Measurements from ENCODE around the gene NIPAL3.
A peak's percentile ranks its signal among the peaks of the same experiment; 100 is the strongest.

NIPAL3 gene

DNA sequence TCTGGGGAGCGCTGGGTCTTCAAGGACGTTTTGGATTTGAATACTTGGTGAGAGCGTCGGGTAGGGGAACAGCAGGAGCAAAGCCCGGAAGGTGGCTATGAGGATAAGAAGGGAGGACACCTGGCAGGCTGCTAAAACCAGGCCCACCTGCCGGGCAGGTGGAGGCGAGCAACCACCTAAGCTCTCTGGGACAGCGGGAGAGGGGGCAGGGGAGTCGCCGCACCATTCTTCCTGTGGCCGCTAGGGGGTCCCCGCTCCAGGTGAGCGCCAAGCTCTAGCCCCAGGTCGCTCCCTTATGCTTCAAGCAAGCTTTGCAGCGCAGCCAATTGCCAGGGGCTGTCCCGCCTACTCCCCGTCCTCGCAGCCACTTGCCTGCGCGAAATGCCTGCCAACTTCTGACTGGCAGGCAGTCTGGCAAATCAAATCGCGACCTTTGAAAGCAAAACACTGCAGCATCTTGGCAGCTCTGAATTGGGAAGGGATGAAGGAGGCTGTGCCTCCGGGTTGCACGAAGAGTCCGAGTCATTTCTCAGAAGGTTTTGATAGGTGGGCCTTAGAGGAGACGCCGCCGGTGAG lies at the start of gene NIPAL3:
TSS of gene NIPAL3 (plus strand) at position 469 of the 576 bp plus-strand sequence. CDS start 3,746 bp downstream, outside the sequence.
- peak; percentile 96 for DNase-seq (ENCODE audit: low read depth)

DNA sequence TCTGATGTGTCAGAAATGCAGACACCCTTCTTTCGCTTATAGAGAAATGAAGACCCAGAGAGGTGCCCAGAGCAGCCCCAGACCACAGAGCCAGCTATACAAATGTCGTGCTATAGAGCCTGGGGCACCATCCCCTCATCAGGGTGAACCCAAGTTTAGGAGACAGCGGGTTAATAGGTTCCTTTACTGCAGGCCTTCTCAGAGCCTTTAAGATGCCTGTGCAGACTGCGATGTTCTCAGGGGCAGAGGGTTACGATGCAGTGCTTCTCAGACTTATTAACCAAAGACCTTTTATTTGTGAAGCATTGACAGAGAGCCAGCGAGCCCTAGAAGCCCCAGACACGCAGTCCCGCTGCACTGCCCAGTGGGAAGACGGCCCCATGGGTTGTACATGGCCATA lies 48.9 kb upstream of the NIPAL3 start:
- no peak for DNase-seq (ENCODE audit: low read depth)

DNA sequence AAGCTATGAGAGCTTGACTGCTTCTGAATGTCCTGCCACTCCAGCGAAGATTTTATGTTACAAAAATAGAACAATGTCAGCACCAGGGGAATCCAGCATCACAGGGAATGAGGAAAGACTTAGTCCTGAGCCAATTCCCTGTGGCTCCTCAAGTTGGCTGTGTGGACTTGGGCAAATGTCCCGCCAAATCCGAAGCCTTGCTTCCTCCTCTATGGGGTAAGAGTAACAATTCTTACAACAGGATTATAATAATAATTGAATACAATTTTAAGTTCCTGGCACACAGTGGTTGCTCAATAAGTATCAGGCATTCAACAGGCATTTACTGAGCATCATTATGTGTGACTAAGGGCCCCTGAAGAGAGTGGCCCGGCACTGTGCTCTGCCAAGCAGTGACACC lies 46.4 kb upstream of the NIPAL3 start:
- no peak for DNase-seq (ENCODE audit: low read depth)

DNA sequence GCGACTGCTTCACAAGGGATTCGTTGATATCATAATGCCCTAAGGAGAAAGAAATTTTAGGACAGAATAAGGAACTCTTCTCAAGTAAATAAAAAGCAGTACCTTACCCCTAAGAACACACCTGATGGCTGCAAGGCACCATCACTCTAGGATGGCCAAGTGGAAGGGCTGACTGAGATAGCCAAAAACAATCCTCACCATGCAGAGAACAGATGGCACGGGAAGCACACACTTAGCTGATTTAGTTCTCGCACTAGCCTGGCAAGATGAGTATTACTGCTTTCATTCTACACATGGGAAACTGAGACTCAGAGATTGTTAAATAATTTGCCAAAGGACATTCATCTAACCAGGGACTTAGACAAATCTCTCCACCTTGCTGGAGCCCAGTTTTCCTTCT lies 45.8 kb upstream of the NIPAL3 start:
- no peak for DNase-seq (ENCODE audit: low read depth)

DNA sequence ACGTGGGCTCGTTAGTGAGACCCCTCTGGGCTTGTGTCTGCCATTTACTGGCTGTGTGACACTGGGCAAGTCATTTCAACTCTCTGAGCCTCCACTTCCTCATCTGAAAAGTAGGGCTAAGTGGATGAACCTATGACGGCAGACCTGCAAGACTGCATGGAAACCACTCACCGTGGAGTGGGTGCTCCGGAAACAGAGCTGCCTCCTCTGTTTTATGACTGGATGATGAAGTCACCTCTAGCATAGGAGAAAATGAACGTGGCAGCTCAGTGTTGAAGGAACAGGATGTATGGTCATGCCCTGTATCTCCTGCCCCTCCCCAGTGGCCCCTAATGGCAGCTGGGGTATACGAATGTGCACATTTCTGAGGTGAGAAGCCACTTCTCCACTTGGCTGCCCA lies 42.6 kb upstream of the NIPAL3 start:
- DNase-seq (ENCODE audit: low read depth): no peak

DNA sequence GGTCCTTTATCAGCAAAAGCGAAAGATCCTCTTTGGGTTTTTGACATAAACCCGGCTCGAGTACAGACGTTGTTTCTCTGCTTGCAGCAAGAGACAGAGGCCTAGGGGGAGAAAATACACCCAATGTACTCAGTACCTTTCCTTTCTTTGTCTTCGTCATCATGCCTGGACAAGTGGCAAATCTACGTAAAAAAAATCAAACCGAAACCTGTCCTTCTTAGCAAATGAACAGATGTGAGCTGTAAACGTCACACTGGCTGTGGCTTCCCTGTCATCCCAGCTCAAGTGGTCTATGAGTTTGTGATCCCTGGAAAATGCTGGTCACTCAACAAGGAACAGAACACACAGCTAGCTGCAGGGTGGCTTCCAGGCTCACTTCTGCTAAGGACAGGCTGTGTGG lies 41.9 kb upstream of the NIPAL3 start:
- no peak for DNase-seq (ENCODE audit: low read depth)

DNA sequence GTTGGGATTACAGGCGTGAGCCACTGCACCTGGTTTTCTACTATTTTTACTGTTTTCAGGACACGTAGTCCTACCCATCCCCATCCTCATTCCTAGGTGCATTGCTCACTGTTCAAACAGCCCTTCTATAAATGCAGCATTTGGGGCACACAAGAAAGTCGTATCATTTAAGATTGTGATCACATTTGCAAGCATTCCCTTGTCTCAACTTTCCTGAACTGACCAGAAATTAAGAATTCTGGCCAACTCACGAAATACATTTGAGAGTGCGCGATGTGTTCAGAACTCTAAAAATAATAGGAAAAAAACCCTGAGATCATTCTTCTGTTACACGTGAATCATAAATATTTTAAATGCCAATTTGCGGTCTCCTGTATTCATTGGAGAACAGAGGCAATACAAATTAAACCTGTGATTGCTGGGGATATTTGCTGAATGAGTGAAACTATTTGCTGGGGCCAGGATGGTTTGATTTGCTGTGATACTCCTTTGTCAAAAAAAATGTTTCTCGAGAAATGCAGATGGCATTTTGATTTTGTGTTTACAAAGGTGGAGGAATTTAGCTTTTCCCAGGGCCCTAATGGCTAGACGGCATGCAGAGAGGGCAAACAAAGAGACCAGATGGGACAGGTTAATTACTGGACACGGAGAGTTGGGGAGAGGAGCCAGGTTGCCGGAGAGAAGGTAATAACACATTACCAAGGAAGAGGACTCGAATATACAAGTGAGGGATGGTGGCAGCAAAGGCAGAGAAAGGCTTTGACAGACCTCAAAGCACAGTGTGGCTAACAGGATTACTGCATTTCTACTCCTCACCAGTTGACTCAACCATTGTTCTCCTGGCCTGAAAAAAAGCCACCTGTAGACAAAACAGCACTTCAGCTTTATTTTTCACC lies 40.5 kb upstream of the NIPAL3 start:
- DNase-seq (ENCODE audit: low read depth): no peak

DNA sequence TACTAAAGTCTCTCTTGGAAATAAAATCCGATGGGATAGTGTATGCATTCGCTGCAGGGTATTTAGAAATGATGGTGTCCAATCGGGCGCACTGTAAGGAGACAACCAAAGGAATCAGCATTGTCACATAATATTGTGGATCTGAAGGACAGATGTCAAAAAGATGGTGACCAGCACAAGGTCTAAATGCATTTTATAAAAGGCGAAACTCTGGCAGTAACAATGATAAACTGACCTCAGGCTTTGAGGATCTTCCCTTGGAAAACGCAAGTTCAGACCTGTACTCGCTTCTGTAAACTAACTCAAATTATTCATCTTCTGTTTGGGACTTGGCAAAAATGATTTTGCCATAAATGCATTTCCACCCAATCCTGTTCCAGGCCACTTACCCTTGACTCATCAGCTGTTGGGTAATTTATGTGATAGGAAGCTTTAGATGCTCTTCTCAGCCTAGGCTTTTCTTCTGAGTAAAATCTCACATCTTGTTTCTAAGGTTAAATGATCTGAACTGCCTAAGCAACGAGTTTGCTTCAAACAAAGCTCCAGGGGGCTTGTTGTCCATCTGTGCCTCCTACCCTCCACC lies 35.8 kb upstream of the NIPAL3 start:
- no peak for DNase-seq (ENCODE audit: low read depth)

DNA sequence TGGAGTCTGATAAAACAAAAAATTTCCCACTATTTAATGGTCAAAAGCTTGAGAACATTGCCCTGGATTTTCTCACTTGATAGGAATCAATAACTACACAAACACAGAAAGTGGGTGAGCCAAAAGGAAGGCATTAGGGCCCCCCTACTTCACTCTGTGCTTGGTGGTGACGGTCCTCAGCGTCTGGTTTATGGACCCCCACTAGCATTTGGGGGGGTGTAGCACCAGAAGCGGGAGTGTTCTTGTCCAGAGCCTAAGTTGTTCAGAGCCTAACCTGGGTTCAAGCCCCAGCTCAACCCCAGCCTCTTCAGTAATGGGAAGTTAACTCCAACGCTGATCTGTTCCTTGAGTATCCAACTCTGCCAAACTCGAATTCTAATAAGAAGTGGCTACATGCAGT lies 35.1 kb upstream of the NIPAL3 start:
- no peak for DNase-seq (ENCODE audit: low read depth)

DNA sequence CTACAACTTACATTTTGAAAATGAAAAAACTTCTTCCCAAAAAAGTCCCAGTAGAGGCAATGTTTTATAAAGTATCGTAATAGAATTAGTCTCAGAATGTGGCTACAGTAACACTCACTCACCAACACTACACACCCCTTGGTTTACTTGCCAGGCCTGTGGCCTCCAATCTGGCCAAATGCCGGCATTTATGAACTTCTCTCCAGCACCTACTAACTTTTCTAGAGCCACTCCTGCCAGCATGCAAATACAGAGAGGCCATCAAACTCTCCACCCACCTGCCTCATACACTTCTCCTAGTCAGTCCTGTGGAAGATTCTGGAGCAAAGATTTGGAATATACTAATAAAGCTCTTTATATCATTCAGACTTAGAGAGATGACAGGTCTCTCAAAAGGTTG lies 34.3 kb upstream of the NIPAL3 start:
- DNase-seq (ENCODE audit: low read depth): no peak

DNA sequence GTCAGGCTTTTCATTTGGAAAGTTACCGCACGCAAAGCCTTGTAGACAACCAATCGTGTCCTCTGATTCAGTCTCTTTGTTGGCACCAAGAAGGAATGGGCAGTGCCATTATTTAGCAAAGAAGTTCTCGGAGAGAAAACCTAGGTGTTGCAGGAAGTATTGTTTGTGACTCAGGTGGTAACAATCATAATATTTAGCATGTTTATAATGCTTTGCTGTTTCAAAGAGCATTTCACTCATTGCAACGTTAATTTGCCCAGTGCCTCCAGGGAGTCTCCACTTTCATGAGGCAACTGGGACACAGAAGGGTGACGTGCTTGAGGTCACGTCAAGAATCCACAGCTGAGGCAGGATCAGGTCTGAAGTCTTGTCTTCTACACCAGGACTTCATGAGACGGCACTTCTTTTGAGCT lies 33.4 kb upstream of the NIPAL3 start:
- no peak for DNase-seq (ENCODE audit: low read depth)

DNA sequence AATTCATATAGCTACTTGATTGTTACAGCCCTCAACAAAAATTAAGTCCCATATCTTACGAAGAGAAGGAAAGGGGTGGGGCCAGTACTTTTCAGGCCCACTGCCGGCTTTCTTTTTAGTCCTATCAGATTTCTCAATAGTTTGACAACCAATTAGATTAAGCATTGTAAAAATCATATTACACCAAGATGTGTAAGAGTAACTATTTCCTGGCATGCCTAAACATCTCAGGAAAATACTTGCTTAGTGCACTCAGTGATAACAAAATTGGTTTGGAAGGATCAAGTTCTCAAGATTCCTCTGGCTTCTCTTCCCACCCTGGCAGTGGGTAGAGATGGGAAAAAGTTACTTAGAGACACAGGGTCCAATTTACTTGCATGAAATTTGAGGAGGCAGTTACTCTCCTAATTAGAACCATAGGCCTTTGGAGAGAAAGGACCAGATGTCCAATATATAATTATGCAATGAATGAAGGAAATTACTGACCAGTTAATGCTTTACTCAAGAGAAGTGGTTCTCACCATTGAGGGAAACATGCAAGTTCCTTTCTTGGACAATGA lies 32.1 kb upstream of the NIPAL3 start:
- no peak for DNase-seq (ENCODE audit: low read depth)

DNA sequence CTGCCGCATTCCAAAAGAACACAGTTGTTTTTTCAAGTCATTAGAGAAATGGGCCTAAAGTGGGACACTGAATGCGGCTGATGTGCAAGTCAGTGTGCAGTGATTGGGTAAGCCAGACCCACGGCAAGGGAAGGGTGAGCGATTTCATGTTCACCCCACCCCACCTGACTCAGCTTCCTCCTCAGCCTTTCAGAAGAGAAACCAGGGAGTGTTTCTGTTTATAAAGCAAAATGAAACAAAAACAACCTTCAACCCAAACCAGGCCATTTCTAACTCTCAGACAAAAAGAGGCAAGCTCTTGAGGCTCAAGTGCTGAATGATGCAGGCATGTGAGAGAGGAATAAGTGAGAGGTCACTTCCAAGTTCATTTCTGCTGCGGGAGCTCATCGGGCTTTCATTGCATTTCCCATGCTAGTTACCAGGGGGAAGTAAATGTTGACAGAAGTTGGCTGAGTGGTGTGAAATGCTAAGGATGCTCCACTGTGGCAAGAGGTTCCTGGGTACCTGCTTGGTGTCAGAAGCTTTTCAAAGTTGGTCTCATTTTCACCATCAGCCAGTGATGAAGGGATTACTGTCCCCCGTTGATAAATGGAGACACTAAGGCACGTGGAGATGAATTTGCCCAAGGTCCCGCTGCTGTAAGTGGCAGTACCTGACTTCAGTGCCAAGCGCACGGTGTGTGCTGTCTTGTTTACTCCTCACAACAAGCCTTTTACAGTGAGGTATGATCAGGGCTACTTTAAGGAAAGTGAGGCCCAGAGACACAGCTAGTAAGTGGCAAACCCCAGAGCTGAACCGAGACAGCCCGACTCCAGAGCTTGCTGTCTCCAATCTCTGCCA lies 31.1 kb upstream of the NIPAL3 start:
- DNase-seq (ENCODE audit: low read depth): no peak

DNA sequence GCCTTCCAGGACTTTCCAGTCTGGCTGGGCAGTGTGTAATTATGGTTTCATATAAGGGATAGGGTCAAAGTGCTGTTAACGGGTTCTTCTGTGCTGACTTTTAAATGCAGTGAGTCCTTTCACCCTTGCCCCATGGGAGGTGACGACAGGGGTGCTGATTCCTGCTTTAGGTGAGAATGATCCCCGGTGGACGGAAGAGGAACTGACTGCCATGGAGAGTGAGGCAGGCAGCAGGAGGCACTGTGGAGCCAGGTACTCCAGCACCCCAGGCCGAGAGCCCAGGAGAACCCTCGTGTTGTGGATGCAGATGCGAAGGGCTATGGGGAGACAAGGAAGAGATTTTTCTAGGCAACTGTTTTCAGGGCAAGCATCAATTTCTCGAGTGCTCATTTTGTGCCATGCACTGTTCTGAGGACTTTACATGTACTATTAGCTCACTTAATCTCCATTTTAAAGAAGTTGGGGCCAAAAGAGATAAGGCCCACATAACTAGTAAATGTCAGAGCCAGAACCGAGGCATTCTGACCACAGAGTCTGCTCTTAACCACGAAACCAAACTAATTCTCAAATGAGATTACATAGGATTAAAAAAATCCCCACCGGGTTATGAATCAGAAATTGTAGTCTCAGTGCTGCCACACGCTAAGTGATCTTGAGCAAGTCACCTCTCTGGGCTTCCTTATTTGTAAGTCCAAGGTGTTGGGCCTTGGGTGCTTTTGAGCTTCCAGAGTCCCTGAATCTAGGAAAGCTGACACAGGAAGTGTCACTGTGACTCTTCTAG lies 30.3 kb upstream of the NIPAL3 start:
- DNase-seq (ENCODE audit: low read depth): no peak

DNA sequence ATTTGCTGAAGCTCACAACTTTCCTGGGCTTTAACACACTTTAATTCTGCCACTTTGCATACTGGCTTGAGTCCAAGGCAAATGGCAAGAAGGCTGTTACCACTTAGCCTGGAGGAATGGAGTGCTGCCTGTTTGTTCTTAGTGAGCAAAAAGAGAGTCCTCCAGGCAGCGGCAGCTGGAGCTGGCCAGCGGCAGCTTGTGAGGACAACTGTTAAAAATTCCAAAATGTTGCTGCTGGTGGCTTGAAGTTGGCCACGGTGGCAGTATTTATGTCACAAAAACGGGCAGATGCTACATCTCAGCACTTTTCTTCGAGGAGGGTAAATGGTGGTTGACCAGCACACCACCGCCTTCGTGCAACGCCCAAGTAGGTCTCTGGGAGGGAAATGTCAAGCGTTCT lies 29.4 kb upstream of the NIPAL3 start:
- no peak for DNase-seq (ENCODE audit: low read depth)

DNA sequence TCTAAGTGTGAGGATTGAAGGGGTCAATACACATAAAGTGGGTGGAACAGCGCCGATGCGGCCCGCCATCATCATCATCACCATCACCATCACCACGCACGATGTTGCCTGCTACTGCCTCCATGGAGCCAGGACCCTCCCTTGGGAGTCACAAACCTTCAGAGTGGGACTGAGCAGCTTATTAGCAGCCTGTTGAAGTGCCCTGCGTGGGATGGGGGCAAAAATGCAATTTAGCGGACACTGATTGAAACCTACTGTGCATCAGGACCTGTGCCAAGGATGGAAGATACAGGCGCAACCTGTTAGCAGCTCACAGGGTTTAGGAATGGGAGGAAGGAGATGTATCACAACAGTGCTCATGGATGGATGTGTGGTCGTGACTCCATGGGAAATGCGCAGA lies 28.7 kb upstream of the NIPAL3 start:
- DNase-seq (ENCODE audit: low read depth): no peak

DNA sequence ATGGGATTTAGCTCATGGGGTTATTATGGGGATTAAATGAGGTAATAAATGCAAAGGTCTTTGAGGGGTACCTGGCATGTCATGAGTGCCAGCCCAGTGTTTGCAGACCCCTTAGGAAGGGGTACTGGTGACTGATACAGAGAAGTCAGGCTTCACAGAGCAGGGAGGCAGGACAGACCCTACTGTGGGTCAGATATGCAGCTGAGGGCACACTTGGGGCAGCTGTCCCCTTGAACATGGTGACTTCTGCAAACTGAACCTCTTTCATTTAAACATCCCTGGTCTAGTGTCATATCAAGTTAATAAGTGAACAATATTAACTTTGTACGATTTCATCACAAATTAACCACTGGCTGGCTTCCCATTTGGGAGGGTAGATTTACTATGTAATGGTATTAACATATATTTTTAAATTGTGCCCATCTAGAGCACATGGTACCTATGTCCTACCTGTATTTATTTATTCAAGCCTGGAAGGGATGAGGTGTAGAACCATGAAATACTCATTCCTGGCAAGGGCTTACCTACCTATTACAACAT lies 27.9 kb upstream of the NIPAL3 start:
- DNase-seq (ENCODE audit: low read depth): no peak

DNA sequence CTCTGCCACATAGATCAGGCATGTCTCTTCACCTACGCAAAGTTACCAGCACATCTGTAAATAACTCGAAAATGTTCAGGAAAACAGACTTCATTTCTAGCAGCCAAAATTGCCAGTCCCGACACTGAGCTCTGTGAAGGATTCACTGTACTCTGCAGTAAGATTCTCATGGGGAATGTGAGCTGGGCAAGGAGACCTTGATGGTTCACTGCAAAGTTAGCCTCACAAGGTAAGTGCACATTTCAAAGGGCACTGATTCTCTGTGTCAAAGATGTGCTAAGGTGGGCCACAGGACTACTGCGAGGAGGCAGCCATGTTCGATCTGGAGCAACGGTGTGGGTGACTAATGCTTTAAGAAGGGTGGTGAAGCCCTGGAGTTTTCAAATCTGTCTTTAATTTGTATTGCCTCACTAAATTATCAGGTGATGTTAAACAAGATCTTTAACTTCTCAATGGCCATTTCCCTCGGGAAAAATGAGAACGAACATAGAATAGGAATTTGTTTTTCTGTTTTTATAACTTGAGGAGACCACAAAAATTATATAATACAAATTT lies 27.2 kb upstream of the NIPAL3 start:
- no peak for DNase-seq (ENCODE audit: low read depth)

DNA sequence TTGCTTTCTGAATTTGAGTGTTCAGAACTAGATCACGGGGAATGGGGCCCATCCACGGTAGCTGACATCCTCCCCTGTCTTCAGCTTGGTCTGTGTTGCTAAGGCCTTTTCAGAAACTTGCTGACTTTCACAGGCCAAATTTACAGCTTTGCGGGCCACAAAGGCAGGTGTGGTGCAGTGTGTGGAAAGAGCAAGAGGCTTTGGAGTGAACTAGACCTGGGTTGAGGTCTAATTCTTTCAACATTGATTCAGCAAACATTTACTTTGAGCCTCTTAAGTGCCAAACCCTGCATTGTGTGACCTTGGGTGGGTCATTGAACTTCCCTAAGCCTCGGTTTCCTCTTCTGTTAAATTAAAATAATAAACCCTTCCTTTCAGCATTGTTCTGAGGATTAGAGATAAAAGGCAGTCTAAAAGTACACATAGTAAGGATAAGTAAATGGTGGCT lies 26.3 kb upstream of the NIPAL3 start:
- DNase-seq (ENCODE audit: low read depth): no peak

DNA sequence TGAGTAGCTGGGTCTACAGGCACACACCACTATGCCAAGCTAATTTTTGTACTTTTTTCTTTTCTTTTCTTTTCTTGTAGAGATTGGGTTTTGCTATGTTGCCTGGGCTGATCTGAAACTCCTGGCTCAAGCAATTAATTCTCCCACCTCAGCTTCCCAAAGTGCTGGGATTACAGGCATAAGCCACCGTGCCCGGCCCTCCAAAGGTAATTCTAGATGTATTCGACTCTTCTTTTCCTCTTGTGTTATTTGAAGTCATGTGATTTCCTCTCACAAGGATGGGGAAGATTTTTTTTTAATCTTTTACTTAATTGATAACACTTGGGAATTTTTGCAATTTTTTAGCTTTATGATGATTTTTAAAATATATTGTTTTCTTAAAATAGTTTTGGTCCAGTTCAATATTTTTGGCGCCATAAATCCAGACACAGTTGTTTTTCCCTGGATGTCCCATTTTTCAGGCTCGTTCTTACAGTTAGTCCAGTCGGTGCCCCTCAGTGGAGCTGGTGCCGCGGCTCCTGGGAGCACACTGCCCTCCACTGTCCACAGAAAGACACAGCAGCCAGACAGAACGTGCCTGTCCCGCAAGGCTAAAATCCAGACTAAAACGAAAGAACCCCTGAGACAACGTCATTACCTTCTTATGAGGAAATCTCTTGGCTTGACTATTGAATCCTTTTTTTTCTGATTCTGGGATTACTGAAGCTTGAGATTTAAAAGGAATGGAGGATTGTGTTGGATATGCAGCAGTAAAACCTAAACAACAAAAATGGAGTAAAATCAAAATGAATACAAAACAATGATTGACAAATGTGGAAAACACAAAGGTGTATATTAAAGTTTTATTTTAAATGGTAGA lies 24.4 kb upstream of the NIPAL3 start:
- no peak for DNase-seq (ENCODE audit: low read depth)

Measured in GM04503 (cell line).